Measurements from ENCODE around the gene MNS1.
A peak's percentile ranks its signal among the peaks of the same experiment; 100 is the strongest.

Gene MNS1

DNA sequence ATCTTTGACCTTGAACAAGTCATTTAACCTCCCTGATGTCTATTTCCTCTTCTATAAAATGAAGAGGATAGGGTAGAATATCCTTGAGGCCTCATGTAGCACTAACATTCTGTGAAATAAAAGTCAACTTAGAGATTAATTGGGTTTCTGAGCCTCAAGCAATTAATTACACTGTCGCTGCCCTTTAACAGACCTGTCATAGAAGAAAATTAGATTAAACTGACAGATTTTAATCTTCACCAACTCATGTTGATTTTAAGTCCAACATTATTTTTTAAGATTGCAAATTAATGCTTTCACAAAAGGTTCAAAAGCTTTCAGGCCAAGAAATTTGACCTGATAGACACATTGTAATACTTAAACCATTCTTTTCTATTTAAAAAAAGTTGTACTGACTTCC is 8.1 kb upstream of the MNS1 start:
- Mint-ChIP-seq H3K27ac (no peak overlapping the region), H3K9me3 (peaks cover 3% of the 10 kb centered on the region), H3K36me3 (ENCODE audit: low read depth) (no peaks in the 10 kb centered on the region), H3K4me3 (no peak overlapping the region), H3K4me1 (peaks cover 8% of the 10 kb centered on the region), H3K27me3 (ENCODE audit: low read depth) (peaks cover 6% of the 10 kb centered on the region)
- TF ChIP-seq, protein P1, sequence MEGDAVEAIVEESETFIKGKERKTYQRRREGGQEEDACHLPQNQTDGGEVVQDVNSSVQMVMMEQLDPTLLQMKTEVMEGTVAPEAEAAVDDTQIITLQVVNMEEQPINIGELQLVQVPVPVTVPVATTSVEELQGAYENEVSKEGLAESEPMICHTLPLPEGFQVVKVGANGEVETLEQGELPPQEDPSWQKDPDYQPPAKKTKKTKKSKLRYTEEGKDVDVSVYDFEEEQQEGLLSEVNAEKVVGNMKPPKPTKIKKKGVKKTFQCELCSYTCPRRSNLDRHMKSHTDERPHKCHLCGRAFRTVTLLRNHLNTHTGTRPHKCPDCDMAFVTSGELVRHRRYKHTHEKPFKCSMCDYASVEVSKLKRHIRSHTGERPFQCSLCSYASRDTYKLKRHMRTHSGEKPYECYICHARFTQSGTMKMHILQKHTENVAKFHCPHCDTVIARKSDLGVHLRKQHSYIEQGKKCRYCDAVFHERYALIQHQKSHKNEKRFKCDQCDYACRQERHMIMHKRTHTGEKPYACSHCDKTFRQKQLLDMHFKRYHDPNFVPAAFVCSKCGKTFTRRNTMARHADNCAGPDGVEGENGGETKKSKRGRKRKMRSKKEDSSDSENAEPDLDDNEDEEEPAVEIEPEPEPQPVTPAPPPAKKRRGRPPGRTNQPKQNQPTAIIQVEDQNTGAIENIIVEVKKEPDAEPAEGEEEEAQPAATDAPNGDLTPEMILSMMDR (IDR thresholded peaks at IDR 0.05; ENCODE audit: unreplicated experiment in 3 of 3), result no peak

- peaks cover 3% of the 10 kb centered on the region for H3K9me3 Mint-ChIP-seq
- no peak overlapping the region for H3K27ac Mint-ChIP-seq
- H3K36me3 Mint-ChIP-seq (ENCODE audit: low read depth), result no peaks in the 10 kb centered on the region
- no peak overlapping the region for H3K4me3 Mint-ChIP-seq
- peaks cover 6% of the 10 kb centered on the region for H3K27me3 Mint-ChIP-seq (ENCODE audit: low read depth)
- peaks cover 8% of the 10 kb centered on the region for H3K4me1 Mint-ChIP-seq
- TF ChIP-seq, protein P1 (IDR thresholded peaks at IDR 0.05; ENCODE audit: unreplicated experiment in 3 of 3), result no peak
Measured at GRCh38 chr15:56472278-56472677, 7.3 kb upstream of the MNS1 start.

- Mint-ChIP-seq H3K27me3 (ENCODE audit: low read depth) (peaks cover 6% of the 10 kb centered on the region), H3K4me1 (peaks cover 8% of the 10 kb centered on the region), H3K36me3 (ENCODE audit: low read depth) (no peaks in the 10 kb centered on the region), H3K4me3 (no peak overlapping the region), H3K27ac (no peak overlapping the region), H3K9me3 (peaks cover 3% of the 10 kb centered on the region)
- TF ChIP-seq, protein P1 (IDR thresholded peaks at IDR 0.05; ENCODE audit: unreplicated experiment in 3 of 3), result no peak
Measured at GRCh38 chr15:56471440-56472069, 6.6 kb upstream of the MNS1 start.

DNA sequence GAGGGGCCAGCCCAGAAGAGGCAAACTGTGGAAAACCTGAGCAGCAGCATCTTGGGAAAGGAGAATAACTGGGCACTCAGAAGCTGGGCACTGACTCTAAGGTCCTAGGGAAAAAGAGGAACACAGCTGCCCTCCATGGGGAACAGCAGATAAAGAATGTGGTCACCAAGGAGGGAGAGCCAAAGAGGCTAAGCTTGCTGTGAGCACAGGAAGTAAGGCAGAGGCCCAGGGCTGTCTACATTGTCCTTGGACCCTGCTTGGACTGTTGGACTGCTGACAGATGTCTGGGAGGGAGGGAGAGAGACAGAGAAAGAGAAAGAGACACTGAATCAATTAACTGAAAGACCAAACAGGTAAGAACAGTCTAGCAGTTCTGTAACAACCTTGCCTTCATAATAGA is 4.5 kb upstream of the MNS1 start:
- TF ChIP-seq, protein P1 (IDR thresholded peaks at IDR 0.05; ENCODE audit: unreplicated experiment in 3 of 3), result no peak
- H3K27me3 Mint-ChIP-seq (ENCODE audit: low read depth), result peaks cover 6% of the 10 kb centered on the region
- peaks cover 16% of the 10 kb centered on the region for H3K4me1 Mint-ChIP-seq
- H3K27ac Mint-ChIP-seq, result peak overlapping the region; percentile 83 to 96 (median 91)
- H3K4me3 Mint-ChIP-seq, result no peak overlapping the region
- H3K36me3 Mint-ChIP-seq (ENCODE audit: low read depth), result no peaks in the 10 kb centered on the region
- no peaks in the 10 kb centered on the region for H3K9me3 Mint-ChIP-seq

- Mint-ChIP-seq H3K27me3 (ENCODE audit: low read depth) (peaks cover 6% of the 10 kb centered on the region), H3K36me3 (ENCODE audit: low read depth) (no peaks in the 10 kb centered on the region), H3K9me3 (no peaks in the 10 kb centered on the region), H3K4me3 (peak overlapping the region in 2 of 3 experiments; percentile 39 to 50), H3K27ac (peak overlapping the region; percentile 83 to 94 (median 91)), H3K4me1 (peaks cover 24% of the 10 kb centered on the region)
- TF ChIP-seq, protein P1 (IDR thresholded peaks at IDR 0.05; ENCODE audit: unreplicated experiment in 3 of 3), result no peak
Measured at GRCh38 chr15:56468401-56468800, 3.5 kb upstream of the MNS1 start.

GRCh38 chr15:56467616-56468015 is 2.7 kb upstream of the MNS1 start:
- Mint-ChIP-seq H3K4me3 (no peak overlapping the region), H3K27ac (peak overlapping the region; percentile 83 to 96 (median 94)), H3K36me3 (ENCODE audit: low read depth) (no peaks in the 10 kb centered on the region), H3K27me3 (ENCODE audit: low read depth) (peaks cover 6% of the 10 kb centered on the region), H3K9me3 (no peaks in the 10 kb centered on the region), H3K4me1 (peaks cover 24% of the 10 kb centered on the region)
- TF ChIP-seq, protein P1 (IDR thresholded peaks at IDR 0.05; ENCODE audit: unreplicated experiment in 3 of 3), result no peak

All from nephron (organoid).